NCI-H2227 (cell line): ENCODE data around the gene CLPTM1L.
A peak's percentile ranks its signal among the peaks of the same experiment; 100 is the strongest.
"Not testable (repeated sequence)": the region's sequence is repeated elsewhere in the genome, so short reads cannot be mapped to it uniquely, and the experiment has no call there.

Experiments used
- DNase-seq: peaks from one replicate; lab custom pipeline; 2025; ENCODE audit not compliant: unreplicated experiment; lab: John Stamatoyannopoulos, UW

Gene CLPTM1L

DNA sequence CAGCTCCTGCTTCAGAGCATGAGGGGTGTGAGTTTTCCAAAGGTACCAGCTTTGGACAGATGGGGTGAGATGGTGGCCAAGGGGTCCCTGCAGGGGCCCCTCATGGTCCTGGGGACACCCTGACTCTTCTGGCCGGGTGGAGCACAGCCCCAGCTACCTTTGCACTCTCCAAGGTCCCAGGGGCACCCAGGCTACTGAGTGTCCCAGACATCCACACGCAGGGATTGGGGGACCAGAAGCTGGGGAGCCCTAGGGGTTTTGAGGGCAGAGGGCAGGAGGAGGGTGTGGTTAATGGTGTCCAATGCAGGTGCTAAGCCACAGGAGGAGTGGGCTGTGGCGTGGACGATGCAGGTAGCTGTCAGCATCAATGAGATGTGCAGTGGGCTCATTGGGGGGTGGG is 16.0 kb upstream of the CLPTM1L start:
- DNase-seq, result no peak

DNA sequence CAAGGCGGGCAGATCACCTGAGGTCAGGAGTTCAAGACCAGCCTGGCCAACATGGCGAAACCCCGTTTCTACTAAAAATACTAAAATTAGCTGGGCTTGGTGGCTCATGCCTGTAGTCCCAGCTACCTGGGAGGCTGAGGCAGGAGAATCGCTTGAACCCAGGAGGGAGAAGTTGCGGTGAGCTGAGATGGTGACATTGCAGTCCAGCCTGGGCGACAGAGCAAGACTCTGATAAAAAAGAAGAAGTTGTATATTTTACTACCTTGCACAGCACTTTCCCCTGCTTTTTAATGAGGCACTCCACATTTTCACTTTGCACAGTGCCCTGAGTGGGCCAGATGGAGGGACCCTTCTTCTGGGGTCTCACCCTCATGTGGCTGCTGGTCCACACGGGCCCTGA is 15.5 kb upstream of the CLPTM1L start:
- not testable (repeated sequence) for DNase-seq

DNA sequence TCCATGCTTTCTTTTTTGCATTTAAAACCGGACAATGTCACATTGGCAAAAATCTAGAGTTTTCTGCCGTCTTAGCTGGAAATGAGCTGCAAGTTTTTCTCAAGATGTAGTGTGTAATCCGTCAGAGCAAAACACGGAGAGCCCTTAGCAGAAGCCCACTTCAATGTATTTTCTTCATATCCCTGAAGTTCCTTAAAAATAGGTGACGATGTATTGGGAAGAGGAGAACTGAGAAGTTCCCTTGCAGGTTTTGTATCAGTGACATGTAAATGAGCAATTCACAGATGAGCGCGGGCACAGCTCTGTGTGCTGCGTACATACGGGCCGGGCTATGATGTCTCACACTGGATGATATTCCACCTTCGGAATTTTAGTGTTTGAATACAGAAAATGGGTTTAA is 14.8 kb upstream of the CLPTM1L start:
- DNase-seq, result no peak

- no peak for DNase-seq
Measured at GRCh38 chr5:1359031-1359645, 14.2 kb upstream of the CLPTM1L start.

GRCh38 chr5:1358726-1359025 is 13.8 kb upstream of the CLPTM1L start:
- no peak for DNase-seq

GRCh38 chr5:1357946-1358725 is 13.2 kb upstream of the CLPTM1L start:
- DNase-seq, result no peak

GRCh38 chr5:1356873-1357787 is 12.2 kb upstream of the CLPTM1L start:
- DNase-seq, result no peak

GRCh38 chr5:1354576-1354975 is 9.7 kb upstream of the CLPTM1L start:
- no peak for DNase-seq

DNA sequence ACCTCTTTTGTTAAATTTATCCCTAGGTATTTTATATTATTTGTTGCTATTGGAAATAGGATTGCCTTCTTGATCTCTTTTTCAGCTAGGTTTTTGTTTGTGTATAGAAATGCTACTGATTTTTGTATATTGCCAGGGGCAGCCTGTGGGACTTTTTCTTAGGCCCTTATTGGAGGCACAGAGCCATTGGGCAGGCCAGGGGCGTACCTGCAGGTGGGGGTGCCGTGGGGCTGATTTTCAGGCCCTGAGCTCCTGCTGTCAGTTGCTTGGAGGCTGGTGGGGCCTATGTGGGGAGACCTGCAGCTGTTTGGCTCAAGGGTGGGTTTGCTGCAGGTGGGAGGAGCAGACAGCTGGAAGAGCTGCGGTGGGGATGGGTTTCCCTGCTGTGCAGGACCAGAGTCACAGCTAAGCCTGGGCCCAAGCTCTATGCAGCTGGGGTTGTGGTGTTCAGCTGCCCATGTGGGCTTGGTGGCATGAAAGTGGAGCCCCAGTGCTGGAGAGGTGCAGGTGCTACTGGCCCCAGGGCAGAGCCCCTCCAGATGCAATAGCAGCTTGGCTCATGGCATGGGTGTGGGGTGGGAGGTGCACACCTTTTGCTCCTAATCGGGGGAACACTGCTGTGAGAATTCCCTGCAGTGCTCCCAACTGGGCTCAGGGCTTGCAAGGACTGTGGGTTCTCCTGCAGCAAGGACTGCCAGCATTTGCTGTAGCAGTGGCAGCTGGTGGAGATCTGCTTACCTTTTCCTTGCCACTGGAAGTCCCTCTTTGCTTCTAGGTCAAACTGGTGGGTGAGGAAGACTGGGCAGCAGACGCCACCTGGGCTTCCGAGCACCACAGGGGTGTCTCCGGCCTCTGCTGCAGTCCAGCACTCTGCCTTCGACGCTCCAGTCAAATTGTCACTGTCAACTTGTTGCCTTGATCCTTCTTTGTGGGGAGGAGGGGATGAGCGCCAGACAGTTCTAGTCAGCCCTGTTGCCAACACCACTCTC is 7.6 kb upstream of the CLPTM1L start:
- no peak for DNase-seq

- no peak for DNase-seq
Measured at GRCh38 chr5:1351156-1351555, 6.3 kb upstream of the CLPTM1L start.

GRCh38 chr5:1349246-1349645 is 4.3 kb upstream of the CLPTM1L start:
- no peak for DNase-seq

- DNase-seq, result no peak
Measured at GRCh38 chr5:1348986-1349245, 4.0 kb upstream of the CLPTM1L start.

DNA sequence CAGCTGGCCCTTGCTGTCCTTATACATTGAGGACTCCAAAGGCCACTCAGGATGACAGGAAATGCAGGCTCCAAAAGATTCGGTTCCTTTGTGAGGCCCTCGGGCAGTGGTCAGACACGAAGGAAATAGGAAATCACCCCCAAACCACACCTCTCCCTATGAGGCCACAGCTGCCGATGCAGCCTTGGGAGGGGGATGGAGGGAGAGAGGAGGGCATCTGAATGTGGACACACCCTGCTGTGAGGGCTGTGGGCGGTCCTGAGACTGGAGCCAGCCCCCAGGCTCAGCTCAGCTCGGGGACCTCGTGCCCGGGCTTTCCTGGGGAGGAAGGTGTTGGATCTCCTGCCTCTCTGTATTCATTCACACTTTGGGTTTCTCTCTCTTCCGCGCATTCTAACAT is 2.7 kb upstream of the CLPTM1L start:
- no peak for DNase-seq

GRCh38 chr5:1346627-1347440 is 1.9 kb upstream of the CLPTM1L start:
- DNase-seq, result no peak

DNA sequence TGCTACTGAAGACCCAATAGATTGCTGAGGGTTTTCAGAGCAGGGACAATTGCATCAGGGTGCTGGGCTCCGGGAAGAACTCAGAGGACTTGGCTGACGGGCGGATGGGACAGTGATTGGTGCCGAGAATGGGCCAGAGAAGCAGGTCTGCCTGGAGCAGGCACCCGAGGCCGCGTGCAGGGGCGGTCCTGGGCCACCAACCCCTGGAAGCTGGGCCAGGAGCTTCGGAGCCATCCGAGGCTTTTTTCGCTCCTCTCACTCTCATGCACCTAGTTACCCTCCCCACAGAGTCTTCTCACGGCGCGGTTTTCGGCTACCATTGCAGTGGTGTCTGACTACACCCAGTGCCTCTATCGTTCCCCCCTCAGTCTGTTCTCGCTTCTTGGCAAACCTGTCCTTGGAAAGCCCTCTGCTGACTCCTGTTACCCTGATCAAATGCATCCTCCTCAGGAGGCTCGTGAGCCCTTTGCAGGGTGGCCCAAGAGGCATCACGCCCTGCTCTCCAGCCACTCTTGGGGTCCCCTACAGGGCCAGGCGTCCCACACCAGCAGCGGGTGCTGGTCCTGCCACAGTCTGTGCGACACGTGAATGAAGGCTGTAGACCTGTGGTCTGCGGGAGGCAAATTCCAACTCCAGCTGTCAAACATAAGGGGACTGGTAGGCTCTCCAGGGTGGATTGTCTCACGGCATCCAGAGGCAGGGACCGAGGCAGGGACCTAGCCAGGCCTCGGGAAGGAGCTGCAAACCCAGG is 1.2 kb upstream of the CLPTM1L start:
- DNase-seq, result no peak

GRCh38 chr5:1343931-1344901 is 683 bp downstream of the CLPTM1L start:
- peak; percentile 73 for DNase-seq

DNA sequence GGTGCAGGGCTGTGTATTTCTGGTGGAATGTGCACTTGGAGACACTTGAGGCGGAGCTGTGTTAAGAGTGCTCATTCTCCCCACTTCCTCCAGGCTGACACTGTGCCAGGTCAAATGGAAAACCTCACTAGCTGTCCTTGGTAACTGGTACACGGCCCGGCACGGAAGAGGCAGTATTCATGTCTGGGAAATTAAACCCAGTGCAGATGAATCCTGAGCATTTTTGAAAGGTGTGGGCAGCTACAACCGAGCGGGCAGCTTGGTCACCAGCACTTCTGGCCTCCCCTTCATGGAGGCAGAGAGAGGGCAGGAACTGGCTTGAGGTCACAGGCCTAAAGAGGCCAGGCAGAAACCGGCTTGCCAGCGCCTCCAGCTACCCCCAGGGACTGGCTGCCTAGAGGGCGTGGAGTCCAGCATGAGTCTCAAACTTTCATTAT is 1.6 kb downstream of the CLPTM1L start:
- DNase-seq, result no peak

- not testable (repeated sequence) for DNase-seq
Measured at GRCh38 chr5:1342711-1343110, 2.2 kb downstream of the CLPTM1L start.
